ENCODE results near the gene EPS8.

DNA sequence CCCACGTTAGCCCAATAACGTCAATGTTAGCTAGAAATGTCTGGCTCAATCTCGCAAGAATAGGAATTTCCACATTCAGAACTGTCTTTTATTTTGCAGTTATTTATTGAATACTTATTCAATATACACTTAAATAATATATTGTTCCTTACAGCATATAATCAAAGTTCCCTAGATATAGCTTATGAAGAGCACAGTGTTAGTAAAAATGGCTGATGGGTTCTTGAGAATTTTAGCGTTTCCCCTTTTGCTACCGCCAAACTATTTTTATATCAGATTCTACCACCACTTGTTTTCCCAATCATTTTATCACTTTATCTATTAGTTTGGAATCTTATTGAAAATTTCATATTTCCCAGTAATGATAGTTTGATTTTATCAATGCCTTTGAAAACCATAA lies 12.7 kb downstream of the EPS8 start:
- TF ChIP-seq, protein P1, sequence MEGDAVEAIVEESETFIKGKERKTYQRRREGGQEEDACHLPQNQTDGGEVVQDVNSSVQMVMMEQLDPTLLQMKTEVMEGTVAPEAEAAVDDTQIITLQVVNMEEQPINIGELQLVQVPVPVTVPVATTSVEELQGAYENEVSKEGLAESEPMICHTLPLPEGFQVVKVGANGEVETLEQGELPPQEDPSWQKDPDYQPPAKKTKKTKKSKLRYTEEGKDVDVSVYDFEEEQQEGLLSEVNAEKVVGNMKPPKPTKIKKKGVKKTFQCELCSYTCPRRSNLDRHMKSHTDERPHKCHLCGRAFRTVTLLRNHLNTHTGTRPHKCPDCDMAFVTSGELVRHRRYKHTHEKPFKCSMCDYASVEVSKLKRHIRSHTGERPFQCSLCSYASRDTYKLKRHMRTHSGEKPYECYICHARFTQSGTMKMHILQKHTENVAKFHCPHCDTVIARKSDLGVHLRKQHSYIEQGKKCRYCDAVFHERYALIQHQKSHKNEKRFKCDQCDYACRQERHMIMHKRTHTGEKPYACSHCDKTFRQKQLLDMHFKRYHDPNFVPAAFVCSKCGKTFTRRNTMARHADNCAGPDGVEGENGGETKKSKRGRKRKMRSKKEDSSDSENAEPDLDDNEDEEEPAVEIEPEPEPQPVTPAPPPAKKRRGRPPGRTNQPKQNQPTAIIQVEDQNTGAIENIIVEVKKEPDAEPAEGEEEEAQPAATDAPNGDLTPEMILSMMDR (IDR thresholded peaks at IDR 0.05), result no peak
- TF ChIP-seq ZFX (IDR thresholded peaks at IDR 0.05; ENCODE audit: borderline replicate concordance), result no peak

All from 22Rv1 (cell line).